Kasumi-1 (cell line): ENCODE measurements around the gene PPP2R2B.

ENCODE experiments used
- DNase-seq, 2 experiments: peaks; one replicate each; lab custom pipeline; 2025; lab: John Stamatoyannopoulos, UW

PPP2R2B gene

DNA sequence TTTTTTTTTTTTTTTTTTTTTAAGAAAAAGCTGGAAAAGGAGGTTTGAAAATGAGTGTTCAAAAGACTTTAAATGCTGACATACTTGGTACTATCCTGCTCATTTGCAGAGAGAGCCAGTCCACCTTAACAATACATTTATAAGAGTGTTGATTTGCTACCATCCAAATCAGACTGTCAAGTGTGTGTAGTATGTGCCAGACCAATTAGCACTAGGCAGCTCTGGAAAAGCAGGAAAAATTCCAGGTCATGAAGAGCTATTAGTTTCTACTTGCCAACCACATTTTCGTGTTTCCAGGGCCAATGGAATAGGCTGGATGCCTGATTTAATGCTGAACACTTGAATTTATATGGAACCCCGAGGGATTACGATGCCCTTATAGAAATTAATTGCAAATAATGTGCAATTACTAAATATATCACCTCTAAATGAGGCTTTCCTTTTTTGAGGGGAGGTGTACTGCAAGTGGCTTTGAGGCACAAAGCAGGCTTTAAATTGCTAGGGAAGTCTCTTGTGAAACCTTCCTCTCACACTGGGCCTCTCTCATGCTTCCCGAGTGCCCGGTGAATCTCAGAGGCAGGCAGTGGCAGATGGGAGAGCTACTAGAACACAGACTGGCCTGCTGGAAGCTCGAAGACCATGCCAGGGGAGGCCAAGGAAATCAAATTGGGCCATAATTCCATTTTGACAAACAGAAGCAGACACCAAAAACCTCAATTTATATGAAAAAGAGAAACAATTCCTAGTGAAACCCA is 178.7 kb downstream of the PPP2R2B start:
- no peak for DNase-seq

DNA sequence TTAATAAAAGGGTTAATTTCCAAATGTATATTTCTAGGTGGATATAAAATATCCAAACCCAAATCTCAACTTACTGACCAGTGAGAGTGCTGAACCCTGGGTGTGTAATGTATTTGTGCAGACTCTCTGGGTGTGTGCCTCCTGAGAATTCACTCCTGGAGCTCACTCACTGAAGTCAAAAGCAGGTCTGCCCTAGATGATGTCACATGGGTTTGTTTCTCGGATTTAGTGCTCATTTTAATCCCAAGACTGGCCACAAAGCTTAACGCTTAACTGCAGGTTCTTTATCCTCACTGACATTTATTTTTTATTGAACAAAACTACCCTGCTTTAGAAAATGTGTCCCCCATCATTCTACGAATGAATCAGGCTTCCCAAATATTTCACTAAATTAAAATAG is 179.4 kb downstream of the PPP2R2B start:
- no peak for DNase-seq

DNA sequence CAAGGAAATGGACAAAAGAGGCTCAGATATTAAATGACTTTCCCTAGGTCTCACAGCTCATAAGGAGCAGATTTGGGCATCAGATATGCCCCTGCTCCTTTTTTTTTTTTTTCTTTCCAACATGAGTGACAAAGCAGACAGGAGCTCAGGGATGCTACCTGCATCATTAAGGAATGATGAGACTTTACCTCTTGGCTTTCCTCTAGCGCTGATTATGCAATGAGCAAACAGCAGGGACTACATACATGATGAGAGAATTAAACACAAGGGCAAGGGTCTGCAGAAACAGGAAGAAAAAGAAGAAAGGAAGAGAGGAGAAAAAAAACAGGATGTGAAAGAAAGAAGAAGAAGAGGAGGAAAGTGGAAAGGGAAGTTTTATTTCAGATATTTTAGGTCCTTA is 179.9 kb downstream of the PPP2R2B start:
- no peak for DNase-seq

DNA sequence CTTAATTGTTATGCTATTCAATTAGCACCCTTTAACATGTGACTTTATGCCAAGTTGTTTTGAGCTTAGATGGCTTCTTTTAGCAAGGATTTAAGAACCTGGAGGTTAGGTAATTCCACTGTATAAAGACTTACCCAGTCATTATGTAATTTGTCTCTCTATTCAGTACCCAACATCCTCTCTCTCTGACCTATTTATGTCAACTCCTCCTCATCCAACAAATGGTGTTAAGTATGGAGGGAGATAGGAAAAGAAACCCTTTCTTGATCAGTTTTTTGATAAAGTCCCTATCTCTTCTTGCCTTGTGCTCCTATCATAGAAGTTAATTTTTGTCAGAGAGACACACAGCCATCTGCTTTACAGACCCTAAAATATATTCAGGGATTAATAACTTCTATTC is 181.3 kb downstream of the PPP2R2B start:
- no peak for DNase-seq

DNA sequence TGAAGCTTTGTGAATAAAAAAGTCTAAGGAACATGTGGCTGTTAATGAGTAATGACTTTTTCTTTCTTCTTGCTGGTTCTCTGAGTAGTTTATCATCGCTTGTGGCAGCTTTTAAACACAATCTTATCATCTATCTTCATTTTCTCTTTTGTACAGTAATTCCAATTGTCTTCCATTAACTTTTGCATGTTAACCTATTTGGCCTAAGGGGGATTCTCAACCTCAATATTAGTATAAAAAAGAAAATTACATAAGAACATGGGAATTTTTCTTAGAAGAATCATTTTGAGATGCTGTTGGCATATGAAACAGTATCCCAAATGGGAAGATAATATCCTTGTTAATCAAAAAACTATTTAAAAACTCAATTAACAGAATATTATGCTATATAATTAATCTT is 182.9 kb downstream of the PPP2R2B start:
- DNase-seq: no peak

DNA sequence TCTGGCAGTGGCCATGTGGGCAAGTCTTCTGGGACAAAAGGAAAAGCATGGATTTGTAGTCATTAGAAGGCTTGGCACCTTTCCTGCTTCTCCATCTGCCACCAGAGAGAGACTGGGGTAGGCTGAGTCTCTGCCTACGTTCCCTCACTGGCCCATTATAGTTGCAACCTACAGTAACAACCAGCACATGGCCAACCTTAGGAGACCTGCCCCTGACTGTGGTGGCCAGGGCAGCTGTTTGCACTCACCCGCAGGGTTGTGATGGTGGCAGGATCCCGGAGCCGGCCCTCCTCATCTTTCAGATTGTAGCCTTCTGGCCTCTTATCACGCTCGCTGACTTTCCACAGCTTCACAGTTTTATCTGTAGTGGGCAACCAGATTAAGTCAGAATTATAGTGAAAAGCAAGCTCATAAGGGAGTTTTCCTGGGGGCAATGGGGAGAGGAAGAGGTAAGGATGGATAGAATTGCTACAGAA is 187.6 kb downstream of the PPP2R2B start:
- no peak for DNase-seq

DNA sequence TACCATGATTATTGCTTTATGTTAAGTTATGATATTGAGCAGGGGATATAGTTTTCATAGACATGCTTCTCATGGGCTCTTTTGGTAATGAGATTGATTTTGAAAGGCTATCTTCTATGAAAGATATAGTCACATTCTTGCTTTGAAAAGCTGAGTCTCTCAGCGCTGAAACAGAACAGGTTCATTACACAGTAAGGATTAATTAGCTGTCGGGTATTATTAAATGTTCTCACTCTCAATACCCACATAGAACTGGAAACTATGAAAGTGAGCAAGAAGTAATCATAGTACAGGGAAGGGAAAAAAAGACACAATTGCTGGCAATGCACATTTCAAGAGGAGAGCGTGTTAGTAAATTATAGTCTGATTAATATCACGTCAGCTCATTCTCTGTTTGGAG is 190.9 kb downstream of the PPP2R2B start:
- DNase-seq: no peak

DNA sequence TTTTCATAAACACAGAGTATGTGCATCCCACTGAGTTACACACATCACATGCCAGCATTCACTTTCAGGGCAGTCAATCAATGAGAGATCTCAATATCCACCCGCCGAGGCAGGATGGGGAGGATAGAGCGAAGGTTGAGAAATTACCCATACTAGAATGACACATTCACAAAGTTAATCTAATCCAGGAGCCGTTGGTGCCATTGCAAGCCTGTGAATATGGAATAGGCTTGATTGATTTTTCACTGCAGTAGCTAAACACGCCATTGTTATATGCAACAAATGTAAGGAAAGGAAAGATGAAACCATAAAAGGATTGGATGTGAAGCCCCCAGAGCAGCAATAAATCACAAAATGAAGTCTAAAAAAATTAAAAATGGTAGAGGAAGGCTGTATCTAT is 194.7 kb downstream of the PPP2R2B start:
- no peak for DNase-seq

DNA sequence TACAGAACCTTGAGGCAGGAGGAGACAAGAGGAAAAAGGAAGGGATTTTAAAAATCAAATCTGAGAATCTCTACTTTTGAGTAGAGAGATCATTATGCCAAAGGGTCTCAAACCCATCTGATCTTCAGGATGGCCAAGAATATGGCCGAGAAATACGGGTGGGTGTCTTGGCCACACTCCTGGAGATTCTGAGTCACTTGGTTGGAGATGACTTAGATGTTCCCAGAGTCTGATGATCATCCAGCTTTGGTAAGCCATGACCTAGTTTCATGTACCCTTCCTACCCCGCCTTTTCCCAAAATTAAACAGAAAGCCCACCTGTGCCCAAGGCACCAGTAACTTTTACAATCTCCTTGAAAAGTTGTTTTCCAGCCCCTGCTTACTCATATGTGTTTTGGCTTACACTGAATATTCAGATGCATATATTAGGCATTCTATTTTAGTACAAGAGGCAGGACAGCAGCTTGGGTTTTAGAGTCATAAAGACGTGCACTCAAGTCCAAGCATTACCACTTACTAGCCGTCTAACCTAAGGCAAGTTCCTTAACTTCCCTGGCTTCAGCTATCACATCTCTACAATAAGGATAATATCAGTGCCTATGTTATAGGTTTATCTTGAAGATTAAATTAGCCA is 195.5 kb downstream of the PPP2R2B start:
- DNase-seq: no peak

DNA sequence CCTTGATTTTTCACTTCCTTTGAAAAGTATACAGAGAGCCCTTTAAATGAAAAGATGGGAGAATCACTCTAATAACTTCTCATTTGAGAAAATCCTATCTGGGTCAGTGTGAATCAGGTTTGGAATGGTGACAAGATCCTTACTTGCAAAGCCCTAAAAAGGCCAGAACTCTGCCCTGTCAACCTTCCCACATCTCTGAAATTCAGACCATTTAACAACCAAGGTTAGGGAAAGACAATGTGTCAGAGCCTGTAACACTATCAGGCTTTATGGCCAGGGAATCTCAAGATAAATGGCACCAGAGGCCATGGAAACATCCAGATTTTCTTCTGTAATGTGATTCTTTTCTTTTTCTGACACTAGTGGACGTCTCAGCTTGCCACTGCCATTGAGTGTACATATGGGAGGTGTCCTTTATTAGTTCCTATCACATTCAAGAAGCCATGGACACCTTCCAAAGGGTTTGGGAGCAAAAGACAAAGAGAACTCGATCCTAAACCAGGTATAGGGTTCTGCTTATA is 196.9 kb downstream of the PPP2R2B start:
- no peak for DNase-seq

DNA sequence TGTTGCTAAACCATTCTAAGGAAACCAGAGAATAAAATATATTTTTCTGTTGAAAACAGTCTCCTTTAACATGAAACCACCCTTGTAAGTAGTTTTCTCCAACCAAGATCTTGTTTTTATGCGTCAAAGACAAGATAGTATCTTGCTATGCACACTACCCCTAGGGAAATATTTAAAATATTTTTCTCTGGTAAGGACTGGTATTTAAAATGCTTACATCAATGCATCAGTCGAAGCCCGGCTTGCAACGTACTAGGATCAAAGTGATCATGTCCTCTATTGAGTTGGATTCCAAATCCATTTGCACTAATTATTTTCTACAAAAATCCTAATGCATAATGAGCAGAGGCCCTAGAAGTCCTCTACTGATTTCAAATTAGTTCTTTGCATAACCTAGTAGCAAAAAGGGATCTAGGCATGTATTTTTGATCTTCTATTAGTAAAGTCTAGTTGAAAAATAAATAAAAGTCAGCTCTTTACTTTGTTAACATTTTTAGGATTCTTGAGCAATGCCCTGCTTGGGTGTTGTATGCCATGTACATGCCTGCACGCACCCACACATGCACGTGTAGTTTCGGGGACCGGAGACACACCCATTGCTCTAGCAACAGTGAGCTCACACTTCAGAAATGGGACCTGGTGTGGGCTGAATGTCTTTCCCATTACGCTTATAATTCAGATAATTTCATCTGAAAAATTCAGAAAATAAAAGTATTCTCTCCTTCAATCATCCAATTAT is 197.5 kb downstream of the PPP2R2B start:
- DNase-seq: no peak

DNA sequence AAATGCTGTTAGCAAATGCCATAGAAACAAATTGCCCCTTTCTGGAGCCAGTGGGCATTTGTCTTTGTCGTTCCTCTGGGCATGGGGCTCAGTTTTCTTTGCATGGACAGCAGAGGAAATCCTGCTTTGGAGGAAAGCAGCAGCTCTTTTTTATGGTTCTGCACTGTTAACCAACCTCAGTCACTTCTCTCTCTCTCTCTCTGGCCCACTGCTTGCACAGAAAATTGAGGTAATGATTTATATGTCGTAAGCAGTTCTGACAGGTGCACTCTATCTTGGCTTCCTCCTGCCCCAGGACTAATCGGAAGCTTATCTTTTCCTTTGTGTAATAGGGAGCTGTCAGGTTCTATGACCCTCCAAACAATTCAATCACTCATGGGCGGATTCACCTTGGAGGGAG is 202.9 kb downstream of the PPP2R2B start:
- DNase-seq: no peak

DNA sequence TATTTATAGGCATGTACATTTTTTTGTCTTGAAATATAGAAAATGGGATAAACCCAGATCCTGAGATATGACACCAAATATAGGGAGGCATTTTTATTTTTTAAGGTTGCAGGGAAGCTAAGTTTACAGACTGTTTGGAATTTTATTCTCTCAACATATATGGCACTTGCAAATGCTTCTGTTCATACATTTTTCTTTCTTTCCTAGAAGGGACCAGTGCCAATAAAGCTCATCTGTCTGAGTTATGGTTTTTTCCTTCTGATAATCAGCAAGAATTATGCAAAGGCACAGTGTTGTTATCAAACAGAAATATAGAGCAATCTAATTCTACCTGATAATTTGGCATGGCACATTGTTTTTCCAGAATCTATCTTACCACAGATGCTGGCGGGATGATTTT is 205.7 kb downstream of the PPP2R2B start:
- DNase-seq: no peak

DNA sequence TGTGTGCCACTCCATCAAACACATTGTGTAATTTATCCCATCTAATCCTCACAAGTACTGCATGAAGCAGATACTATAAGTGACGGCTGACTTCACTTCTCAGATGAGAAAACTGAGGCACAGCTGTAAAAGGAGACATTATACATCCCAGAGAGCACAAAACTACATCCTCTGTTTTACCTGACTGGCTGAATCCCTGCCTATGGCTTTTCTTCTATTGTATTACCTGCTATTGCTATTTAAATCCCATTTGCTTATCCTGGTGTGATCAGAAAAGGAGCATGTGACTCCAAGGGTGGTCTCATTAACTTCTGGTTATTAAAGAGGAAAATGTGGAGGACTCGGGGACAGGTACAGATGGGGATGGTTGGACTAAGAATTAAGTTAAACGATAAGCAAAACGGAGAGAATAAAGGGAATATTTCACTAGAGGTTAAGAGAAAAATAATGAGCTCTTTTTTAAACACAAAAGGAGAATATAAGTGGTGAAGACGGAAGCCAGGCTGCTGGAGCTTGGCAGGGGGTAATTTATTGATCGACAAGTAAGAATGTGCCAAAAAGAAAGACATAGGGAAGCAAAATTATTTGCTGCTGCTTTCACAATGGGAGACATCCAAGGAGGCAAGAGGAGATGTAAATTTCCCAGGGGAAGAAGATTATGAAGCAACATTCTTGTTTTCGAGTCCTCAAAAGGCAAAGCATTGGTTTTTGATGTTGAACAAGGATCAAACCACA is 206.8 kb downstream of the PPP2R2B start:
- DNase-seq: no peak

DNA sequence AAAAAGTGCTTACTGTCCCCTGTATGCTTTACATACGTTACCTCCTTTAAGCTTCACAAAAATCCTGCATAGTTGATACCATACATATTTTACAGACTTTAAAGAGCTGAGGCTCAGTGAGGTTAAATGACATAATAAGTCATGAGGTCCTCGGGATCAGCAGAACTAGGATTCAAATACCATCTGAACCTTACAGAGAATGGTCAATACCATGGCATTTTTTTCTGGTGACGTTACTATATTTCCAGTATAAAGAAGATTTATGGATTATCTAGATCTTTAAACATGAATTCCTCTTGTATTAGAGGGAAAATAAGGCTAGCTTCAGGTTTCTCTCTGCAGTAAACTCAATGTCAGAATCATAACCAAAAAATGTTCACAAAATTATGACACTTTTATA is 208.9 kb downstream of the PPP2R2B start:
- DNase-seq: no peak

DNA sequence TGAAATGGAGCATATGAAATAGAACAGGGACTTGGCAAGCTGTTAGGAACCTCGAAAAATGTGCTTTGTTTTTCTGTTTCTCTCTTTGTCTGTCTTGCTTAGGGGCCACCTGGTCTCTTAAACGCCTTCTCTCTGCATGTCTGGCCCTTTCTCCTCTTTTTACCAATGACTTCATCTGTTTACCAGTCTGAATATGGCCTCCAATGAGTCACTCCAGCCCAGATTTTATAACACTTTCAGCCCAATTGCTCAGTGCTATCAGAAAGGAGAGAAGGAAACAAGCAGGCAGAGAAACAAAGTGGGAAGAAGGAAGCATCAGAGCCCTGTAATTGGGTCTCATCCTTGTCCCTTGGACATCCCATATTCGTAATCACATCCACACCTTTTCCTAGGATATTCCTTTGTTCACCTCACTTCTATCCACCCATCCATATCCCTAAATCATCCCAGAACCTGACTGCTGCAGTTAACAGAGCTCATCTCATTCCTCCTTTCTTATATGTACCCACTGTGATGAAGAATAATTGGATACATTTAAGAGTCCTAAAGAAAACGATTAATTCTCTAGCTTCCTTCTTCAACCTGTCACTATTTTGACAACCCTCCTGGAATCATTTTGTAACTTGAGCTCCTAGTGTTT is 210.8 kb downstream of the PPP2R2B start:
- no peak for DNase-seq

DNA sequence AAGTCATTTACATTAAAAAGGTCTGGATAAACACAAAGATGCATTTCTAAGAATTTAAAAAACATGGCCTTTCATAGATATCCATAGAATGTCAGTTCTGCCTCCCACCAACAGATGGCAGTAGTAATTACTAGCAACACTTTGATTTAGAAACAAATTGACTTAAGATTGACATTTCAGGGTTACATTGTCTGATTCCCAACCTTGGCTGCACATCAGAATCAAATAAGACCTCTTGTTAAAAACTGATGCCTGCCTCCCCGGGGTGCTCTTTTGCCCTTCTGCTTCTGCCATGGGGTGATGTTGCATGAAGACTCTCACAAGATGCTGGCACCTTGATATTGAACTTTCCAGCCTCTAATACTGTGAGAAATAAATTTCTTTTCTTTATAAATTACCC is 216.3 kb downstream of the PPP2R2B start:
- DNase-seq: peak; percentile 20 to 67

DNA sequence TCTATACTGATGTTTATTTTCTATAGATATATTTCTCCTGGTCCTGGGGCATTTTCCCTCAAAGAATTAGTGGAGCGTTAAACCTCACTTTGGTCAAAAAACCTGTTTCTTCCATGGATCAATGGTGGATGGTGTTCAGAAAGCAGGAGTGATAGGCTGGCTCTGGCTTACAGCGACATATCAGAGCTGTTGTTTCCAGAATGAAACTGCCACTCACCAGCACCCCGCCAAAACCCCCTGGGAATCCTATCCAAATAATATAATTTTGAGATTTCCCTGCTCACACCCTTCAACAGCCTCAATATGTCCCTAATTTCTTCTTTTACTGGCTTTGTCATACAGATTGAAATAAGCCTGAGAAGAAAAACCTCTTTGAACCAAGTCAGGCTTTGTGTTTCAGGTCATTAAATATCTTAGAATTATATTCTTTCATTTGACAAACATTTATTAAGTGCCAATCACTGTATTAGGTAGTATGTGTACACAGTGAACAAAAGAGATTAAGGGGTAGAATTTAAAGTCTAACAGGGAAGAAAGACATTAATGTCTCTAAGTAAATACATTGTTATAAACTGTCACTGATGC is 218.1 kb downstream of the PPP2R2B start:
- DNase-seq: no peak

DNA sequence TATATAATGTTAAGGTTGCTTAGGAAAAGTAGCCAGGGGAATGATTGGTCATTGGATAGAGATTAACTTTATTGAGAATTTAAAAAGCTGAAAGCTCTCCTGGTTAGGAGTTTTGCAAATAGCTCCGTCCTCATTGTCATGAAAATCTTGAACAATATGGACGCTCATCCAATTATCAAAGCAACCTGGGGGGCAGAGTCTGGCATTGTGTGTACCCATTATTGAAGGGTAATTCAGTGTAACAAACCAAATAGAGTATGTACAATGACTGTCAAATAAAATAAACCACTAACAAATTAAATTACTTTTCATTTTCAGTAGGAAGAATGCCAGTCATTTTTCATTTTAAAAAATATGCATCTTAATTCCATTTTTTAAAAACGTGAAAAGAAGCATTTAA is 218.6 kb downstream of the PPP2R2B start:
- no peak for DNase-seq

DNA sequence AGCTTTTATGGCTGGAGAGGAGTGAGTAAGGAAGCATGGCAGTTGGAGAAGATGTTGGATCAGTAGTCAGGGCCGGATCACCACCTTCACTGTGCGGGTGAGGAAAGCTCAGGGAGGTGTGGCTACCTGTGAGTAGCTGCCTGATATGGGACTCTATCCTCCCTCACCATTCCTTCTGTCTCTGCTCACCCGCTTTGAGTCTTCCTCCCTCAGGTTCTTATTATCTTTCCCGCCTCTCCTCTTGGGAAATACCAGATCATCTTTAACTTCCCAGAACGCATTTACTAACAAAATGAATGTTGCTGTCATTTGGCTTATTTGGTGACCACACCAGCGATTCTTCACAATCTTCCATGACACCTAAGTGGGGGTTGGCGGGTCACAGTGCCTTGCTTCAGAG is 221.9 kb downstream of the PPP2R2B start:
- DNase-seq: no peak

DNA sequence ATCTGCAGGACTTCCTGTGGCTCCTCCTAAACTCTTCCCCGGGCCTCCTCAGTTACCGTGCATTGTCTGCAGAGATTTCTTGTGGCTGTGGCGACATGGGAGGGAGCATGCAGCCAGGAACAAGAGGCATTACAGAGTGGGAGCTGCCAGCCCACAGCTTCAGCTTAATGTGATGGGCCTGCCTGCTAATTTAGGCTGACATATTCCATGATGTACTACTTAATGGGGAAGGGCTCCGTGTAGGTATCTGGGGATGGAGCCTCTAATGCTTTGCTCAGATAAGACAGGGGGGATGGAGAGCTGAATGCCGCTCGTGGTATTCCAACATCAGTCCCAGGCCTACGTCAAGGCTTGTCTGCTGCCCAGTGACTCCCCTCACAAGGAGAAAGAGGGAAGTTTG is 225.0 kb downstream of the PPP2R2B start:
- DNase-seq: no peak
